Left renal pelvis (tissue), 4 donors: ENCODE data around the gene ZNF213. TPM values are rescaled to one million over a fixed set of nuclear protein-coding genes. Genes with fewer than 3 reads are reported as not detected.

ENCODE experiments used
- DNase-seq, 4 donors: peaks; one replicate each; pipeline ENCODE4 v3.0.0-alpha.2; 2013; ENCODE audit warnings: low read depth in 4 of 4, low spot score in 3 of 4
- polyA plus RNA-seq, 4 donors: library from polyadenylated mRNA; unstranded; fragments of 120-200 nt; gene quantifications; one replicate each; pipeline ENCODE4 v1.2.1, GENCODE V29; 2013; ENCODE audit not compliant: insufficient read length in 4 of 4

The ZNF213 gene
- polyA plus RNA-seq, 4 donors, result 10.1 to 15.9 (median 11.6) TPM

- peak in 2 of 4 donors; percentile 71 to 79 for DNase-seq
These were observed 34.9 kb upstream of the ZNF213 start for GRCh38 chr16:3099732-3100499.

DNA sequence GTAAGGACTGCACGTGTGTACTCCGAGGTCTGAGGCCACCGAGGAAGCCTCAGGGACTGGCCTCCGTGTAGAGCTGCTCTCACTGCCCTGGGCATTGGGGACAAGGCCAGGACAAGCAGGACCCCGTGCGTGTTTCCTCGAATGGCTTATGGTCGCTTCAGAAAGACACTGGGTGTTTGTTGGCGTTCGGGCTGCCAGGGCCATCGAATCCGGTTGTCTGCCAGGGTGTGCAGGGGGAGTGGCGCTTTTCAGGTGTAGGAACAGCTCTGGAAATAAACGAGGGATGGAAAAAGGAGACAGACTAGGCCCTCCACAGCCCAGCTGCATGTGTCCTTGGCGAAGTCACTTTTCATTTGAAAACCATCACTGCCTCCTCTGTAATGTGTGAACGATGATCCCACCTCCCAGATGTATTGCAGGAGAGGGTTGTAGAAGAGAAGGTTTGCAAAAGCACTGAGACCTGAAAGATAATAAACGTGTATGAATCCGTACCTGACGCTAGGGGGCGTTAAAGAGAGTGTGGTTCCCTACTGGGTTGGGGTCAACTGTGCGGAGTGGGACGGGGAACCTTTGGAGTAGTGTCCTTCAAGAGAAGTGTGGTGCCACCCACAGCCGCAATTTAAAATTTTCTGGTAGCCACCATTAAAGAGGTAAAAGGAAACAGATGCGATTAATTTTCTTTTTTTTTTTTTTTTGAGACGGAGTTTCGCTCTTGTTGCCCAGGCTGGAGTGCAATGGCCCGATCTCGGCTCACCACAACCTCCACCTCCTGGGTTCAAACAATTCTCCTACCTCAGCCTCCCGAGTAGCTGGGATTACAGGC is 33.6 kb upstream of the ZNF213 start:
- DNase-seq, result no peak

DNA sequence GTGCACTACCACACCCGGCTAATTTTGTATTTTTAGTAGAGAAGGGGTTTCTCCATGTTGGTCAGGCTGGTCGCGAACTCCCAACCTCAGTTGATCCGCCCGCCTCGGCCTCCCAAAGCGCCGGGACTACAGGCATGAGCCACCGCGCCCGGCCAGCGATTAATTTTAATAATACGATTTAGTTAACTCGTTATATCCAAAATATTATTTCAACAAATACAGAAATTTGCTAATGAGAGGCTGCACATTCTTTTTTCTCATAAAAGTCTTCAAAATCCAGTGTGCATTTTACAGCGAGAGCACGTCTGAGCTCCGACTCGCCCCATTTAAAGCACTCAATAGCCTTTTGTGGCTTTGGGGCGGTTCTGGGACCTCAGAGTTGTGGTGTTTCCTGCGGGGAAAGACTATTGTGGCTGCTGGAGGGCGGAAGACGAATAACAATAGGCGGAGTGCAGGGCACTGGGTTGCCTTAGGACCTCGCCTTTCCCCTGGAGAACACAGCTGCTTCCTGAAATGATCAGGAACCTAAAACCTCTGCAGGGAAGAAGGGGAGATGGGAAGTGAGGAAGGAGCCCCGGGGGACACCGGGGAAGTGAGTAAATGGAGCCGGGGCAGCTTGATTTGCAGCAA is 32.9 kb upstream of the ZNF213 start:
- no peak for DNase-seq

DNA sequence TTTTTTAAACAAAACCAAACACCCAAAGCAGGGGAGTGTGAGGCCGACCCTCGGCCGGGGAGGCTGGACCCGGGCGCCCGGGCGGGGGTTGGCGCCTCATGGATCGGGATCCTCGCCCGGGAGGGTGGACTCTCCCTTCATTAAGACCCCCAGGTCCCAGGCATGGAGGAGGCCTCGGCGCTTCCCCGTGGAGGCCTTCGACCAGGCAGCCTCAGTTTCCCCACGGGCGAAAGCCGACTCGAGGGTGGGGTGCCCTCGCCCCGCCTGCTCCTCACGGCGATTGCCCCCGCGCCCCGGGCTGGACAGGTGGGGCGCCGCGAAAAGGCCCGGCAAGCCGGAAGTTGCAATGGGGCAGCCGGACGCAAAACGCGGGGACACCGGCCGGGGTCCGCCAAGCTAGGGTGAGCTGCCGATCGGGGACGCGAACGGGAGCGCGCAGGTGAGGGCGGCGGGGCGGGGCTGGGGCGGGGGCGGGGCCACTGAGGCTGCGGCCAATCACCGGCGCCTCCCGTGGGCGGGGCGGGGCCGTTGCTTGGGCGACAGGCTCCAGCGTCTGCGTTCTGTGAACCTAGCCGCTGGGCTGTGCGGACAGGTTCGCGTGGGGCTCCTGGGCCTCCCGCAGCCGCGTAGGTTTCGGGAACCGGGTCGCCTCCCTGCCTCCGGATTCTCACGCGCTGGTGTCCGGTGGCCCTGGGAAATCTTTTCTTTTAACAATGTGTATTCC is 28.5 kb upstream of the ZNF213 start:
- DNase-seq, result peak in 2 of 4 donors; percentile 84 to 85

- no peak for DNase-seq
These were observed 22.6 kb upstream of the ZNF213 start, which contains the start of gene ZNF205 for GRCh38 chr16:3112058-3112880. Gene ZNF205 (plus strand): TSS chr16:3112586. CDS start chr16:3113431, 845 bp downstream.

DNA sequence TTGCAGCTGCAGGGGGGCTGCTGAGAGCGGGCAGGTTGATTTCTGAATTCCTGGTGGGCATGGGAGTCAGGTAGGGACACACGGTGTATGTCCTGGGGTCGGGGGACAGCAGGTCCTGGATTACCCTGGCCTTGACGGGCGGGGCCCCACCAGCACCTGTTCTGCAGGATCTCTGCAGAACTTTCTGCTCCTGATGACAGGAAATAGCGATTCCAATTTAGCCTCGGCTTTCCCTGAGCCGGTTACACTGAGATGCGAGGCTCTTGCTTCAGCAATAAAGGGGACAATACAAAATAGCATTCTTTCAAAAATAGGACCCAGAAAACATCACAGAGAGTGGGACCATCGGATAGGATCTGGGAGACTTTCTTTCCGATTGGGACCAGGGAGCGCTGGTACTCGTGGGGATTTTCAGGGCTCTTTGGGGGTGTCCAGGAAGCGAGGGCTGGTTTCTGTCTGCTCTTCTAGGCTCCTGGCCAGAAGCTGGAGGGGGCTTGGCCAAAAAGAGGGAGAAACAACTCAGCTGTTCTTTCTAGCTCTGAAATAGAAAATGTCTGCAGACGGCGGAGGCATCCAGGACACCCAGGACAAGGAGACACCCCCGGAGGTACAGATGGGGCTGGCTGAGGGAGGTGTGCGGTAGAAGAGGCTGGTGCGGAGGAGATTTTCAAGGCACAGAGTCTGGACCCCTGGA is 21.8 kb upstream of the ZNF213 start:
- DNase-seq, result no peak

GRCh38 chr16:3113765-3114479 is 20.9 kb upstream of the ZNF213 start:
- no peak for DNase-seq

DNA sequence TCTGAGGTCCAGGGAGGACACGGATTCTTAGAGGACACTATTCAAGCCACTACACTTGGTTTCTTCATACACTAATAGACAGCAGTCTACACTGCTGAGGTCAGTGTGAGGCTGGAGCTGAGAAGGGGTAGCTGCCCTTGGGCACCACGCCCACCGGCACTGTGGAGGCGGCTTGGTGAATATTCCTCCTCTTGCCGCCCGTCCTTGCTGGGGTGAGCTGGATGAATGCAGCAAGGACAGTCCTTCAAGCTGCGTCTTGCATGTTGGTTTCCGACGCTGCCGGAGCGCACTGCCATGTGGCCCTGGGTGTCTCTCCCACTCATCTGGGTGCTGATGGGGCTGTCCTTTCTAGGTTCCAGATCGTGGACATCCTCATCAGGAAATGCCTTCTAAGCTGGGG is 19.8 kb upstream of the ZNF213 start:
- DNase-seq, result no peak

DNA sequence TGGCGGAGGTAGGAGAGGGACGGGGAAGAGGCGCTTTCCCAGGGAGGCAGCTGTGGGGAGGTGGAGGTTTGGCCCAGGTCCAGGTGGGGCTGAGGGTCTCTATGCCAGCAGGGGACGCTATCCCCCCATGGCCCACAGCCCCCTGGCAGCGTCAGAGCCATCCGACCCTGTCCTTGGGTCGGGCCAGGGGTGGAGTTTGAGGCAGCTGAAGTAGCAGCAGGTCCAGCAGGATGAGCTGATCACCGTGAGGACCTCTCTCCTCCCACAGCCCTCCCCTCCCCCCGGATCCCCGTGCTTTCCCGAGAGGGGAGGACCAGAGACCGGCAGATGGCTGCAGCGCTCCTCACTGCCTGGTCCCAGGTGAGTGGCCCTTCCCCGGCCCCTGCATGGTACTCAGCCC is 19.3 kb upstream of the ZNF213 start:
- no peak for DNase-seq

DNA sequence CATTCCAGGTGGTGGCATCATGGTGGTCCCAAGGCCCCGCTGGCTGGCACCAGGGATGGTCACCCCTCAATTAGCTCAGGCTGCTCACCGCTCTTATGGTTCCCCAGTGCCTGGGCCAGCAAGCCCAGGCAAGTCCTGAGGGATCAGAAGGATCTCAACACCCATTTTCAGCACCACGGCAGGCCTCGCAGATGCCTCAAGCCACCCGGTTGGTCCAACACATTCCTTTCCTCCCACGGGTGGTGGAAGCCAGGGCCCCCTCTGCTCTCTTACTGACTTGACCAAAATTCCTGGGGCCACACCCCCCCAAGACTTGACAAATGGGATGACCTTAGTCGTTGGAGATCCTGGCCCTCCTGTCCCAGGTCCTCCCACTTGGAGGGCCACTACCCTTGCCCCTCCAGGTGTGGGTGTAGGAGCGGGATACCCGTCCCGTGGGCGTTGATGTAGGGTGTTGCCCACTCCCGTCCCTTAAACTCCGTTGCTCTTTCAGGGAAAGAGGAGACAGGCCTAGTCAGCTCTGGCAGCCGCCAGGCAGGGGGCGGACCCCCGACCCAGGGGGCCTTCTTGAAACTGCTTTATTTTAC is 16.5 kb upstream of the ZNF213 start:
- no peak for DNase-seq

DNA sequence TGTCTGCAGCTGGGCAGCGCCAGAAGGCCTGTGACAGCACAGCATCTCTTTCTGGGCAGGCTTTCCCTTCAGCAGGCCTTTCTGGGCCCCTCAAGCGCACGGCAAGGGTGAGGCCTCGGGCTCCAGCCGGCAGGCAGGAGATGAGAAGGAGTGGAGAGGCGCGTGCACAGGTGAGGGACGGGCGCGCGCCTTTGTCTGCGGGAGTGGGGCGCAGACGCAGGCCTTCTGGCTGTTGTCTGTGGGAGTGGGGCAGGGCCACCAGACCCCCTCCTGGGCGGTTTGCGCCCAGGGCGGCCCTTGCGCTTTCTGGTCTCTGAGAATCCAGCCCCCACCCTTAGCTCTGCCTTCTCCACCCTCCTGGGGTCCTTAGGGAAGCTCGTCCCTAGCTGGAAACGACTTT is 16.0 kb upstream of the ZNF213 start:
- no peak for DNase-seq

DNA sequence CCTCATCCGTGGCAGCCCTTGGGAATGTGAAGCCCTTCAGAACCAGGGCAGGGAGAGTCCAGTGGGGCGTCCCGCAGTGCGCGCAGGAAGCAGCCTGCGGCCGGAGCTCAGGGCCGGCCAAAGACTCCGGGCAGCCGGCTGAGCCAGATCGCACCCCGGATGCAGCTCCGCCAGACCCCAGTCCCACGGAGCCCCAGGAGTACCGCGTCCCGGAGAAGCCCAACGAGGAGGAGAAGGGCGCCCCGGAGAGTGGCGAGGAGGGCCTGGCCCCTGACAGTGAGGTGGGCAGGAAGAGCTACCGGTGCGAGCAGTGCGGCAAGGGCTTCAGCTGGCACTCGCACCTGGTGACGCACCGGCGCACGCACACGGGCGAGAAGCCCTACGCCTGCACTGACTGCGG is 15.5 kb upstream of the ZNF213 start:
- DNase-seq, result no peak

DNA sequence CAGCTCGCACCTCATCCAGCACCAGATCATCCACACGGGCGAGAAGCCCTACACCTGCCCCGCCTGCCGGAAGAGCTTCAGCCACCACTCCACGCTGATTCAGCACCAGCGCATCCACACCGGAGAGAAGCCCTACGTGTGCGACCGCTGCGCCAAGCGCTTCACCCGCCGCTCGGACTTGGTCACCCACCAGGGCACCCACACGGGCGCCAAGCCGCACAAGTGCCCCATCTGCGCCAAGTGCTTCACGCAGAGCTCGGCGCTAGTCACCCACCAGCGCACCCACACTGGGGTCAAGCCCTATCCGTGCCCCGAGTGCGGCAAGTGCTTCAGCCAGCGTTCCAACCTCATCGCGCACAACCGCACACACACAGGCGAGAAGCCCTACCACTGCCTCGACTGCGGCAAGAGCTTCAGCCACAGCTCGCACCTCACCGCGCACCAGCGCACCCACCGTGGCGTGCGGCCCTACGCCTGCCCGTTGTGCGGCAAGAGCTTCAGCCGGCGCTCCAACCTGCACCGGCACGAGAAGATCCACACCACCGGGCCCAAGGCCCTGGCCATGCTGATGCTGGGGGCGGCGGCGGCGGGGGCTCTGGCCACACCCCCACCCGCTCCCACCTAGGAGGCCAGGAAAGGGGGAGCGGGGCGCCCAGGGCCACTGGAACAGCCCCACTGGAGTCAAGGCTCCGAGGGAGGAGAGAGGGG is 15.0 kb upstream of the ZNF213 start:
- no peak for DNase-seq

DNA sequence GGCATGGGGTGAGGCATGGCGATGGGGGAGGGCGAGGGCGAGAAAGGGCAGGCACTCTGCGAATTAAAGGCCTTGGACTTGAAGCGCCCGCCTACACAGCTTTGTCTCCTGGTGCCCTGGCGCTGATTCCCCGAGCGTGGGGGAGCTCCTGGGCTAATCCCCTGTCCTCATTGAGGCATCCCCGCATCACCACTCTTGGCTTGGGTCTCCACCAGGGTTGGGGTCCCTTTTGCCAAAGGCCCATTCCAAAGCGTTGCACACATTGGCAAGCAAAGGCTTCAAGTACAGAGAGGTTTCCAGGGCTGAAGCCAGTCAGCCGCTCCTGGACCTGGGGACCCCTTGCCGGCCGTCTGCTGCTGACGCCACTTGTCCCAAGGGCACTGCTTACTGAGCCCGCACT is 14.4 kb upstream of the ZNF213 start:
- no peak for DNase-seq

DNA sequence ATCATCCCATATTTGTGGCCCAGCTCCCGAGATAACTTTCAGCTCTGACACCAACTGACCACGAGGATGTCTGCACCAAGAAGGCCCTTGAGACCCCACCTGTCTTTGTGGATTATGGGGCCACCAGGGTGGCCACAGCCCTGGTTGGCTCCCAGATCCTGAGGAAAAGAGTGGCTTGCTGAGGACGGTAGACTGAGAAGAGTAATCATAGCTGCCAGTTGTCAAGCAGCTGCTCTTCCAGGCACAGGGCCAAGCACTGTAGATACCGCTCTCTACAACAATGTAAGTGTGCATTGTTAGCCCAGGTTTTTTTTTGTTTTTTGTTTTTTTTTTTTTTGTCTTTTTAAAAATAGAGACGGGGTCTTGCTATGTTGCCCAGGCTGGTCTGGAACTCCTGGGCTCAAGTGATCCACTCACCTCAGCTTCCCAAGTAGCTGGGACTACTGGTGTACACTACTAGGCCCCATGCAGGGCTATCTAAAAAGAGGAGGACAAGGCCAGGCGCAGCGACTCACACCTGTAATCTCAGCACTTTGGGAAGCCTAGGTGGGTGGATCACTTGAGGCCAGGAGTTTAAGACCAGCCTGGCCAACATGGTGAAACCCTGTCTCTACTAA is 12.9 kb upstream of the ZNF213 start:
- no peak for DNase-seq

DNA sequence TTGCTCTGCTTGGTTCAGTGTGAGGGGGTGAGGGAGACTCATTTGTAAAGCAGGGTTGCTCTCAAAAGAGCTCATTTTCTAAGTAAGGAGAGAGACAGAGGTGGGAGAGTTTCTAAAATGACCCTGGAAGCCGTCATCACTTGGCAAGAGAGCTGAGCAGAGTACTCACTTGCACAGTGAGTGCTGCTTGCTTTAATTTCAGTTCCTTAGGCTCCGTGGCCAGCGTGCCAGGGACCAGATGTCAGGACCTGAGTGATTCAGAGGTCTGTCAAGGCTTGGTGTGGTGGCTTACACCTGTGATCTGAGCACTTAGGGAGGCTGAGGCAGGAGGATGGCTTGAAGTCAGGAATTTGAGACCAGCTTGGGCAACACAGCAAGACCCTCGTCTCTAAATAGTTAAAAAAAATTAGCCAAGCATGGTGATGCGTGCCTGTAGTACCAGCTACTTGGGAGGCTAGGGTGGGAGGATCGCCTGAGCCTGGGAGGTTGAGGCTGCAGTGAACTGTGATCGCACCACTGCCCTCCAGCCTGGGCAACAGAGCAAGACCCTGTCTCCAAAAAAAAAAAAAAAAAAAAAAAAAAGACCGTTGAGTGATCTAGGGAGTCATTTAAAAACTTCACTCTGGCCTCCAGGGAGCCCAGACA is 11.8 kb upstream of the ZNF213 start:
- DNase-seq, result no peak
